Stimulated activated CD8-positive, alpha-beta memory T cell treated with anti-CD3 and anti-CD28 coated beads, Interleukin-4, amount 100 ng/mL, for 4 hours (primary cell): Measurements from ENCODE around the gene RAB35.

Experiments
- DNase-seq, 2 donors: peaks; one replicate each; pipeline ENCODE4 v3.0.0-alpha.2; 2020; ENCODE audit warnings: low read depth in 2 of 2, low spot score in 1 of 2

The RAB35 gene

DNA sequence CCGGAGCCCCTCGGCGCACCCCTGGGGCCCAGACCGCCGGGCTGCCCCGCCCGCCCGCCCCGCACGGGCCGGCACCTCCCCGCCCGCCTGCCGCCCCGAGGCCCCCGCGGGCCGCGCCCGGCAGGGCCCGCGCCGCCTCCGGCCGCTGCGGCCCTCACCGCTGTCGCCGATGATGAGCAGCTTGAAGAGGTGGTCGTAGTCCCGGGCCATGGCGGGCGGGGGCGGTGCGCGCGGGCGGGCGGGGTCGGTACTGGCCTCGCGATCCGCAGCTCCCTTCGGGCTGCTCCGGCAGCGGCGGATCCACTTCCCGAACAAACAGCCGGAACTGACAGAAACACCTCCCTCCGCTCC is at the start of gene RAB35:
Gene RAB35, minus strand, starts transcription at position 313 of the 351 bp plus-strand sequence. Its CDS starts 103 bp downstream, at position 210.
- no peak for DNase-seq

DNA sequence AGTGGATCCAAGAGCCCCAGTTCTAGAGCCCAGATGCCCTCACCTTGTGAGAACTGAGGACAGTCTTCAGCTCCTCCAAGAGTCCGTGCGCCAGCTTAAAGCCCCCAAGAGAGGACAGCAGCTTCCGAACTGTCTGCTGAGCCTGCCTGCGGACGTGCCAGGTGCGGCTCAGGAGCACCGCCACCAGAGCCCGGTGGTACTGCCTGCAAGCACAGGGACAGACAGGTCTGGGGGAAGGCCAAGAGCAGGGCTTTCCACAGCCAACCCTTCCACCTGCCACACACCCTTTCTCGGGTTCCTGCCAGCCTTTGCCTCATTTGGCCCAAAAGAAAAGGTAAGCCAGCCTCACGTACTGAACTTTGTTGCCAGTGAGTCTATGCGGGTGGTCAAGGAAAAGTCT is 47.7 kb upstream of the RAB35 start:
- no peak for DNase-seq

DNA sequence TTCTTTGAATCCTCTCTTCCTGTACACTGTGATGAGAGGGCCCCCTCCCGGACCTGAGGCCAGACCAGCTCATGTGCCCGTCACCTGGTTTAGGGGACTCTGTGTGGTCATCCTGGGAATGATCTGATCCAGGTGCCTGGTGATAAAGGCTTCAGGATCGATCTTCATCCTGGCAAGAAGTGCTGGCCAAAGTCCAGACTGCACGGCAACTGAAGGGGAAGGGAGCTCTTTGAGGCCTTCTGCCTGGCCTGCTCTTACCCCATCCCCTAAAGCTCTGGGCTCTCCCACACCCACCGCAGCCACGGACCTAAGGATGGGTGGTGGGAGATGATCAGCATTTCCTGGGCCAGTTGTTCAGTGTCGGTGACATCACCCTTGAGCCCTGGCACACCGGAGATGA is 46.2 kb upstream of the RAB35 start:
- DNase-seq = no peak

DNA sequence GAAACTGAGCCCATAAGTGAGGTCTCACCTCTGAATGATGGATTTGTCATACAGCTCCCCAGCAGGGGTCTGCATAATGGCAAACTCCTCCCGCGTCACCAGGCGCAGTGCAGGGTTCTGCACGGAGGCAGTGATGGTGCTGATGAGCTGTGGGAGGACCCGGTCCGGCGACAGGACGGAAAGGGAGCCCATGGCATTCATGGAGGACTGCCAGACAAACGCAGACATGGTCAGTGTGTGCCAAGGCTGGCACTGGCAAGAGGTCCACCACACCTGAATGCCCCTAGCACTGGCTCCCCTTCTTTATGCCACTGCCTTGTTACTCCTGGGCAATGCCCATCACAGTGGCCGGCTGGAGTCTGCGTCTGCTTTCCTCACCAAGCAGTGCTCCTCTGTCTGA is 45.3 kb upstream of the RAB35 start:
- no peak for DNase-seq

DNA sequence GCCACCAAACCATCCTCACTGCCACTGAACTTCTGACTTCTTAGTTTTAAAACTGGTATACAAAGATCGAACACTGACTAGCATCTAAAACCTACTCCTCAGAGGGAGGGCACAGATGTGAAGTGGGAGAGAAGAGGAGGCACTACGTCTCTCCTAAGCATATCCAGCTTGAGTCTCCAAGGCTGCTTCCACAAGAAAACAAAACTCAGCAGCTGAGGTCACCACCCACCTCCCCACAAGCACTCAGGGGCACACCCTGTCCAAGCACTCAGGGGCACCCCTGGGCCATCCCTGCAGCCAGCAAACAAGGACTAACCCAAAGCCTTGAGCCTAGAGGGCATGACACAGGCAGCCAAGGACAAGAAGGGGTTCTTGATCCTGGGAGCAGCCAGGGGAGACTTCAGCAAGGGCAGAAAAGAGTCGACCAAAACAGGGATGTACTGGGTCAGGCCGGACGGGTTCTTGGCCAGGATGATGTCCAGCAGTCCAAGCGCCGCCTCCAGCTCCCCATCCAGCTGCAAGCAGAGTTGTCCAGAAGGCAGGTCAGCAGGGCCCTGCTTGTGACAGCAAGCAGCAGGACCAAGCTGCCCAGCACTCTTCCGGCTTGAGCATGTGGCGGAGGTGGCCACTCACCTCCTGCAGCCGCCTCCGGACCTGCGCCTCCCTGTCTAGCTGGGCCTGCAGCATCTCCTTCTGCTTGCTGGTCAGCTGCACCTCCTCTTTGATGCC is 43.1 kb upstream of the RAB35 start:
- no peak for DNase-seq

DNA sequence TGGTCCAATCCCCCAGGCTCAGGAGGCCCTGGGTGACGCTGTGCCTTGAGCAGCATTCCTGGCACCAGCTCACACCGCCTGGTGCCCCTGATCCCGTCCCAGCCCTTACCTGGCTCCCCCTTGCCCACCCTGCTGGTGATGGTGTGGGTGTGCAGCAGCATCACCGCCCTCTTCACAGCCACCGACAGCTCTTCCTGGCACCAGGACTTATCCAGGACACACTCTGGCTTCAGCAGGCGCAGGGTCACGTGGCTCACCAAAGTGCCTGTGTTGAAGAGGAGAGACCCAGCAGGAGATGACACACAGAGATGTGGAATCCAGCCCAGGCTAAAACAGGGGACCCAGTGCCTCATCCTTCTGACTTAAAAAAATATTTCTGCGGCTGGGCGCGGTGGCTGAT is 41.8 kb upstream of the RAB35 start:
- DNase-seq = no peak

DNA sequence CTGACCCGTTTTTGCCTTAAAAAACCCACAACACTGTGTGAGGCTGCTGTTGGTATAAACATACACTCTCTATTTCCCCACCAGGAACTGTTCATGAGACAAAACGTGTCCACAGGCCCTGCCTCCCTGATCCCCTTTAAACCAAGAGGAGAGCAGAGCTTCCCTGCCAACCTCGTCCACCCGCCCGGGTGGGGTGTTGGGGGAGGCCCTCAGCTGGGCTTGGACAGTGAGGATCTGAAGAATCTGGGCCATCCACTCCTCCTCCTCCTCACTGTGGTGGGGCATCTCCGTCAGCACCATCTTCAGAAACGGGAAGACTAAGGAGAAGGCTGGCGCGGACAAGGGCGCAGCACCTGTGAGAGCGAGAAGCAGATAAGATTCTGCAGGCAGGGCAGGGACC is 41.1 kb upstream of the RAB35 start:
- DNase-seq = no peak

DNA sequence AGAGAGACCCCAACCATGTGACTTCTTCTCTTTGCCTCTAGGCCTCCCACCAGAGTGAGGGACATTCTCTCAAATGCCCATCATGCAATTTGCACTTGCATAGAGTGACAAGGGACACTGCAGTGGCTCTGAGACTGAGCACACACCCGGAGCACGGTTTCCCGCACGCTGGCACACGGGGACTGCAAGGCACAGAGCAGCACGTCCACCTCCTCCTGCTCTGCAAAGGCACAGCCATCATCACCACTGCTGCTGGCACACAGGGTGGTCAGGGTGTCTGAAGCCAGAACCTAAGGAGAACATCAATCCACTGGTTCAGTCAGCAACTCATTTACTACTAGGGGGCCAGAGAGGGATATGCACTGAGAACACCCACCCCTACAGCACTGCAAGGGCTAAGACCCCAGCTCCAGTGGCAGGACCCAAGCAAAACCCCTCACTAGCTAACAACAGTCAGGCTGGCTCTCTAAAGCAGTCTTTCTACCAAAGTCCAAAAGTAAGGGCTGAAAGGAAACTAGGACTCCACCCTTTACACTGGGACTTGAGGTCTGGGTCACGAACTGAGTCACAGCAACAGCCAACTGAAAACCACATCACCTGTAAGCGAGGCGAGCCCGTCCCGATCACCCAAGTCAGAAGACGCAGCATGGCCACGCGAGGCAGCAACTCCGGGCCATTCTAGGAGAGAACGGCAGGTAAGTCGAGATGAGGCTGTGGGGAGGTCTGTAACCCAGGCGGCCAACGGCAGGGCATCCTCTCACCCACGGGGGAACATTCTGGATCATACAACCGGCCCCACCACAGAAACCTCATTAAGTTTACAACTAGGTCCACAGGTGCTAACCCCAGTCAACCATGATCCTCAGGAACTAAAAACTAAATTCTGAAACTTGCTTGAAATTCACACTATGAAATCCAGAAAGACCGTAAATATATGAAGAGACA is 40.0 kb upstream of the RAB35 start:
- DNase-seq = no peak

DNA sequence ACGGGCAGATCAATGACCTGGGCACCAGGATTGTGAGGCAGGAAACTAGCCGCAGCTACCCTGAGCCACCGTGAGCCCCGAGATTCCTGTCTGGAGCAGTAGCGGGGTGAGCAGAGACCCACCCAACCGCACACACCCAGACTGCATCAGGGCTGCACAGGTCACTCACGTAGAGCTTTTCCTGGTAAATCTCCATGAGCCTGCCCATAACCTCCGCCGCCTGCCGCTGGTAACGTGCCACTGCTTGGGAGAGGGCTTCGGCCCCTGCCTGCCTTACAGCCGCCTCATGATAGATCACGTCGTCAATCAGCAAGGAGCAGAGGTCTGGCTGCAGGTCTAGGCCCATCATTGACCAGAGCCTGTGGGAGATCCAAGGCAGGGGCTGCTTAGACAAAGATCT is 38.5 kb upstream of the RAB35 start:
- DNase-seq = no peak

DNA sequence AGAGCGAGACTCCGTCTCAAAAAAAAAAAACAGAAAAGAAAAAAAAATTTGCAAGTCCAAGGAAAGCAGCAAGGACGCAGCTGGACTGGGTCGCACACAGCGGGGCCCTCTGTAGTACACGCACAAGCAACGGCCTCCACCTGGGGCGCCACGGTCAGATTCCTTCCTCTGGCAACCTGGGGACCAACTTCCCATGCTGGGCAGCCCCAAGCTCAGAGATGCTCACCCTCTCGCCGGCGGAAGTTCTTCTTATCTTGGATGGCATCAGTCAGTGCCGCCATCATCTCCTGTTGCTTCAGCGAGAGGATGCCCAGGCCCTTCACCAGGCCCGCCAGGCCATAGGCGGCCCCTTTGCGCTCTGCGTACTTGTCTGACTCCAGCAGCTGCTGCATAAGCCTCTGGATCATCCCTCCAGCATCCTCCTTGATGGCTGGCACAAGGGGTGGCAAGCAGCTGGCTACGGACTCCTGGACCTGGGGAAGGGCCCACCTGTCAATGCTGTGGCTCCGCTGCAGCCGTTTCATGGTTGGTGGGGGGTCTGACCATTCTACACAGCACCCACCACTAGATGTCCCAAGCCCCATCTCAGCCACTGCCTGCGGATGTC is 34.5 kb upstream of the RAB35 start:
- no peak for DNase-seq

DNA sequence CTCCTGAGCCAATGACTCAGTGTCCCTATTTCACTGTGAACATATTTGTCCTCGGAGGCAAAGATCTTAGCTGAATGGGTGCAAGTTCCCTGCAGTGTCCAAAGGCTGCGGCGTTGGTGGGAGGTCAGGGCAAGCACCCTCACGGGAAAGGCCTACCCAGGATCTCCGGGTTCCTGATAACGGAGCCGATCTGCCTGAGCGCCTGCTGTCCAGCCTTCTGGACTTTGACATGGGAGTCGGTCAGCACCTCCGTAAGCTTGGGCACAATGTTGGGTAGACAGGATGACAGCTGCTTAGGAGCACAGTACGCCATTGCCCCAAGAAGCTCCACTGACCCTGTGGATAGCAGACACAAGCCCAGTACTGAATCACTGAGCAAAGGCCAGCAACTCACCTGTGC is 31.5 kb upstream of the RAB35 start:
- DNase-seq = no peak

DNA sequence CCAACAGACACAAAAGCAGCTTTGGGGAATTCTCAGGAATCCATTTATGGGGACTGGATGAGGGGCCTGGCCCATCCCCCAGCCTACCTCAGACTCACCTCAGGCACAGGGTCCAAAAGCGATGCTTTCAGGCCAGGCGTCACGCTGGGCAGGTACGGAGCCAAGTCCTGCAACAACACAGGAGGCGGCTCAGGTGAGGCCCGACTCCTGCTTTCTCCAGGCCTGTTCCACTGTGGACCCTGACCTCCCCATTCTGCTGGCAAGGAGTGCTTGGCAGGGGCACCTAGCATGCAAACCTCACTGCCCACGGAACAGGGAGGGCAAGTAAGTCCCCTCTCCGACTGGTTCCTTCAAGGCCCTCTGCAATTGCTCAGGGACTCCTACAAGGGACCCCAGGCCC is 28.6 kb upstream of the RAB35 start:
- no peak for DNase-seq

DNA sequence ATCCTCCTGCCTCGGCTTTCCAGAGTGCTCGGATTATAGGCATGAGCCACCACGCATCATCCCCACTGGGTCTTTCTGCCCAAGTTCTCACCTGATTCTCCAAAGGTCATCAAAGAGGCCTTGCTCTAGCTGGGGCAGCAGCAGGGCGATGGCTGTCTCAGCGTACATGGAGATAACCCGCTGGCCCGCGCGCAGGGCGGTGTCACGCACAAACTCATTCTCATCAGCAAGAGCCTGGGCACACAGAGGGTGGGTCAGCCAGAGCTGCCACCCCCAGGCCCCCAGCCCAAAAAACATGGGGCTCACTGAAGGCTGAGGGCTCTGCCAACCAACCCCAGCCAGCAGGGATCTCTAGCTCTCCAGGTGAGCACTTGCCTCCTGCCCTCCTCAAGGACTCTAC is 27.7 kb upstream of the RAB35 start:
- DNase-seq = no peak

DNA sequence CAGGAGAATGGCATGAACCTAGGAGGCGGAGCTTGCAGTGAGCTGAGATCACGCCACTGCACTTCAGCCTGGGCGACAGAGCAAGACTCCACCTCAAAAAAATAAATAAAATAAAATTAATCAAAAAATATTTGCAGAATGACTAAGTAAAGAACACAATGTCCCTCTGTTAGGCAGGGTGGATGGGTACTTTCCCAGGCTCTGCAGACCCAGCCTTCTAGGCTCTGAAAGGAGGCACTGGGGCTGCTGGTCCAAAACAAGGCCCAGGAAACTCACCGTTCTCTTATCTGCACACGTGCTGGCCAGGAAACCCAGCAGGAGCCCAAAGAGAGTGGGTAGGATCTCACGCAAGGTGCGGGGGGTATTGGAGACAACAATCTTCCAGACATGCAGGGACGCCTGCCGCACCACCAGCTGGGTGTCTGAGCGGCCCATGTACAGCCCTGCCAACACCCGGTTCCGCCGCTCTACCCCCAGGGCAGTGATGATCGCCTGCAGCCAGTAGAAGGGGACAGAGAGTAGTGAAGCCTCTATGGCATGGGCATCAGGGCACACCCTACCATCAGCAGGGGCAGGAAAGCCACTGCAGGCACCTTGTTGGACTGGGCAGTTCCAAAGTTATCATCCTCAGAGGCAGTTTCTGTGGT is 25.8 kb upstream of the RAB35 start:
- no peak for DNase-seq

DNA sequence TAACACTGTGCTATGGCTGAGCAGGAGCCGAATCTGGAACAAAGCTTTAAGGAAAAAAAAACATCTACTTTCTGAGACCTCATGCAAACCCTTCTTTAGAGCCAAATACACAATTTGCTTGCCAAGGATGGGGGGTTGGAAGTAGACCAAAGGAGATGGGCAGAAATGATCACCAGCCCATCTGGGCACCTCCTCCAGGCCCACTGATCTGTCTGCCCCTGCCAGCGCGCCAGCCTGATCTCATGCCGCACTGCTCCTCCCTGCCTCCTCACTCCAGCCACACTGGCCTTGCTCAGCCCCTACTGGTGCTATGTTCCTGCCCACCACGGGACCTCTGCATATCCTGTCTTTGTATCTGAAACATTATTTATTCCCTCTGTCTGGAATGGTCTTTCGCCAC is 24.8 kb upstream of the RAB35 start:
- DNase-seq = no peak

DNA sequence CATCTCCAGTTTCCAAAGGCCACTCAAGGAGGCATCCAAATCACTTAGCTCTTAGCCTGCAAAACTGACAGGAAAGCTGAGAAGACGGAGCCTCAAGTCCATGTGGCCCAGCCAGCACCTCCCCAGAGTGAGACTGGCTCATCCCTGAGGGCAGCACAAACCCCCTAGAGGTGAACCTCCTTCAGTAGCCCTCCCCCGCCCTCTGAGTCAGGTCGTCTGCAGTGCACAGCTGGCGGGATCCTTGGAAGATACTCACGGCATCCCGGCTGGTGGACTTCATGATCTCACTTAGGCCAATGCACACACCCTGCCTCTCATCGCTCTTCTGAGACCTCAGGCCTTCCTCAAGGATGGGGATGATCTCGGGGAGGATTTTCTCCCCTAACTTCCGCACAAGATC is 24.1 kb upstream of the RAB35 start:
- DNase-seq = no peak

DNA sequence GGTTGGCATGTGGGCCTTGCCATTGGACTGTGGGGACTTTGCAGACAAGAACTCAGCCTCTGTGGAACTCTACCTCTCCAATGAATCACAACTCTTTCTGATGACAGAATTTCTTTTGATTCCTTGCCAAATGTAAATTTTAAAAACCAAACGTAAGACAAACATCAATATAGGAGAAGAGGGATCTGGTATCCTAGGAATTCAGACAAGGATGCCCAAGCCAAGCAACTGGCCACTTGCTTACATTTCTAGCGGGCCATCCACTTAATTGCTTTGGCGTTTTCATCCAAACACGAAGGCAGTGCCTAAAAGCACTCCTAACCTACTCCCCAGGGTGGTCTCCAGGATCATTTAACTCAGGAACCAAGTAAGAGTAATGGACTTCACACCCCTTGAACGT is 23.4 kb upstream of the RAB35 start:
- no peak for DNase-seq

DNA sequence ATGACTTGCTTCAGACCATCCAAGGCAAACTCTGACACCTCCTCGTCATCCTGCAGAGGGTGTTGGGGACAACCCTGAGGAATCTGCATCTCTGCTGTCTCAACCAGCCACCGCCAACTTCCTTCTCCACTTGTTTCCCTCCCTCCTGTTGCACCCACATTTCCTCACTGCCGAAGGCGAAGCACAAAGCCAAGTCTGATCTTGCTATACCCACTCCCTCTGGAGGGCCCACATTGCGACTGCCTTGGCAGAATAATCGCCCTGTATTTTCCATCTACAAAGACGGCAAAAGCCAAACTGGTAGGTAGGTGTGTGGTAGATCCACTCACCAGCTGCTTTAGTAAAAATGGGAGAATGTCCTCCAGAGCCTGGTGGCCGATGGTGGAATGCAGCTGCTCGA is 21.8 kb upstream of the RAB35 start:
- no peak for DNase-seq

DNA sequence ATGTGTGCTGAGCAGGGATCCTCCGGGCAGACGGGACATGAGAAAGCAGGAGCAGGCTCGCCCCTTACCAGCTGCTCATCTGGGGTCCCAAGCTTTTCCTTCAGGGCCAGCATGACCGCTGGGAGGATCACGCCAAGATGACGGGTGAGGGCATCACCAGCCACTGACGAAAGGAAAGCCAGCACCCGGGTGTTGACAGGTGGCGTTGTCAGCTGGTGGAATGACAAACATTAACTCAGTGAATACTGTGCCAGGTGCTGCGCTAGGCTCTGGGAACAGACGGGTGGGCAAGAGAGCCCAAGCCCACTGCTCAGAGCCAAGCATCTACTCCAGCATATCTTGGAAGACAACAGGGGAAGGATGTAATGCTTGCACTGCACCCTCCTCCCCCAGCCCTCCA is 21.3 kb upstream of the RAB35 start:
- DNase-seq = no peak

DNA sequence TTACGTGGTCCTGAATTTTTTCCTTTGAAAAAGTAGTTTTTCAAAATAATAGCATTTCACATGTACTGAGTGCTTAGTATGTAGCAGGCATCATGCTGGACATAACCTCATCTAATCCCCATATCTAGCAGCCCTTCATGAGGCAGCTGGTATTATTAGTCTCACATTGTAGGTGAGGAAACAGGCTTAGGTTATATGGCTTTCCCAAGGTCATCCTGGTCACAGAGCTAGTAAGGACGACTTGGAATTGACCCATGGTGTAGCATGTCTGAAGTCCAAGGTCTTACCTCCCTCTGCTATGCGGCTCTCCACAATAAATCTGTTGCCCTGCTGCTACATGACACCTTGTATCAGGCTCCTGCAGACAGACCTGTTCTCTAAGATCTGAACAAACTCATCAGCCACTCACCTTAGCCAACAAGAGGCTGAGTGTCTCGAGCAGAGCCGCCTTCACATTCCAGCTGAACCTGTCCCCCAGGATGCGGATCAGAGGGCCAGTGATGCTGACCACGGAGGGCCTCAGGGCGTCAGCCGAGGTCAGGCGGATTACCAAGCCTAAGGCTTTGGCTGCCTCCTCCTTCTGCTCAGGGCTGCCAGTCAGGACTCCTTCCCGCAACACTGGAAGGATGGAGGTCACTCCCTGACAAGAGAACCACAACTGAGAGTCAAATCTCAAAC is 19.7 kb upstream of the RAB35 start:
- no peak for DNase-seq

DNA sequence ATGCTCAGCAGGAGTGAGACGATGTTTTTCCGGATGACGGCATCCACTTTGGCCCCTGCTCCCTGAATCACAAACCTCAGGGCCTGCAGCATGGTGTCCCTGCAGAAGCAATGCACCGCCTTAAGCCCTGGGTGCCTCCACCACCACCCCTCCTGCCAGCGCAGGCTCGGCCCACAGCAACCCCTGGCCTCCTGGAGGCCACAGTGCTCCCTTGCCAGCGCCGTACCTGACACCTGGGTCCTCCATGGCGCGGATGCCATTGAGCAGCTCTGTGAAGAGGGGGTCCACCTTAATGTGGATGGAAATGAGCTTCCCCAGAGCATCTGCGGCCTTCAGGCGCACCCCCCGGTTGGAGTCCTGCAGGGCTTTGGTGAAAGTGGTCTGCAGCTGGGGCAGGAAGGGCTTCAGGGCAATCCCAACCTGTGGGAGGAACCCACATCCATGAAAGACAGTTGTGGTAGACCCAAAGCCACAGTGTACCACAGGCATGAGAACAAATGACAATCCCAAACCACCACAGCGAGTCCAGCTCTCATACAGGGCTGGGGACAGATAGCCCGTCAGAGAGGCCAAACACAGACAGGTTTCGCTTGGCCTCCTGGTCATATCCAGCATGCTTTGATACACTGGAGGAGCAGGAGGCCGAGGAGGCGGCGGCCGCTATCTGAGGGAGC is 17.9 kb upstream of the RAB35 start:
- no peak for DNase-seq
